KMS-11 (cell line): ENCODE results near the gene NDUFS3.
"Not testable (repeated sequence)": the region's sequence is repeated elsewhere in the genome, so short reads cannot be mapped to it uniquely, and the experiment has no call there.

Experiments
- H2AFZ ChIP-seq: fragments of 200-600 bp; sonication (generic); 2 replicates; pipeline ENCODE4 v1.6.1; 2016; ENCODE audit warnings: antibody characterized with exemption, mixed run types, low read depth
- H3K27ac ChIP-seq: fragments of 200-600 bp; sonication (generic); 2 replicates; pipeline ENCODE4 v1.6.1; 2016; ENCODE audit warnings: mild to moderate bottlenecking, mixed run types
- H3K27me3 ChIP-seq: fragments of 200-600 bp; sonication (generic); 2 replicates; pipeline ENCODE4 v1.6.1; 2017; ENCODE audit warnings: mild to moderate bottlenecking, low read depth, mixed run types, moderate library complexity; ENCODE audit not compliant: insufficient read depth
- H3K36me3 ChIP-seq: fragments of 200-600 bp; sonication (generic); 2 replicates; pipeline ENCODE4 v1.6.1; 2017; ENCODE audit warnings: mild to moderate bottlenecking, mixed run types; ENCODE audit not compliant: insufficient read depth
- H3K4me1 ChIP-seq: fragments of 200-600 bp; sonication (generic); 2 replicates; pipeline ENCODE4 v1.6.1; 2016; ENCODE audit warnings: mild to moderate bottlenecking, low read depth, mixed run types; ENCODE audit not compliant: poor library complexity, severe bottlenecking
- H3K4me2 ChIP-seq: fragments of 200-600 bp; sonication (generic); 2 replicates; pipeline ENCODE4 v1.7.0; 2016; ENCODE audit warnings: mild to moderate bottlenecking, mixed run types
- H3K4me3 ChIP-seq: fragments of 200-600 bp; sonication (generic); IDR thresholded peaks from 2 replicates; pipeline ENCODE4 v1.6.1; 2017; ENCODE audit warnings: low read depth, low read length, mixed read lengths; ENCODE audit not compliant: insufficient read depth
- H3K79me2 ChIP-seq: fragments of 200-600 bp; sonication (generic); 2 replicates; pipeline ENCODE4 v1.6.1; 2016; ENCODE audit warnings: low read depth, mixed run types; ENCODE audit not compliant: insufficient read depth
- H3K9ac ChIP-seq: fragments of 200-600 bp; sonication (generic); 2 replicates; pipeline ENCODE4 v1.6.1; 2016; ENCODE audit warnings: mild to moderate bottlenecking, mixed run types
- H4K20me1 ChIP-seq: fragments of 200-600 bp; sonication (generic); 2 replicates; pipeline ENCODE4 v1.6.1; 2016; ENCODE audit warnings: mild to moderate bottlenecking, mixed run types; ENCODE audit not compliant: insufficient read depth
- CTCF ChIP-seq: fragments of 200-600 bp; sonication (generic); conservative IDR thresholded peaks from 2 replicates; pipeline ENCODE4 v1.6.1; 2017; ENCODE audit warnings: low read depth, mild to moderate bottlenecking, antibody characterized with exemption, low read length, moderate library complexity, mixed read lengths

The NDUFS3 gene

GRCh38 chr11:47538741-47539565 lies 39.9 kb upstream of the NDUFS3 start:
- H3K4me1 ChIP-seq: peaks cover 38% of the 10 kb centered on the region
- no peak overlapping the region for H3K4me3 ChIP-seq
- H3K4me2 ChIP-seq: no peak overlapping the region
- H2AFZ ChIP-seq: no peak overlapping the region
- no peak for TF ChIP-seq CTCF
- H3K36me3 ChIP-seq: 0 out of 2 replicates have a peak, but pooled peaks cover 3% of the 10 kb centered on the region
- peaks cover 100% of the 10 kb centered on the region for H3K79me2 ChIP-seq
- H3K27me3 ChIP-seq: no peaks in the 10 kb centered on the region
- H4K20me1 ChIP-seq: peaks cover 51% of the 10 kb centered on the region
- H3K27ac ChIP-seq: no peak overlapping the region
- no peak overlapping the region for H3K9ac ChIP-seq

- H3K4me3 ChIP-seq: no peak overlapping the region
- no peak overlapping the region for H3K27ac ChIP-seq
- no peak overlapping the region for H3K4me2 ChIP-seq
- peaks cover 100% of the 10 kb centered on the region for H3K79me2 ChIP-seq
- TF ChIP-seq CTCF: no peak
- H3K36me3 ChIP-seq: 0 out of 2 replicates have a peak, but pooled peaks cover 3% of the 10 kb centered on the region
- no peak overlapping the region for H3K9ac ChIP-seq
- H3K27me3 ChIP-seq: no peaks in the 10 kb centered on the region
- no peak overlapping the region for H2AFZ ChIP-seq
- peaks cover 54% of the 10 kb centered on the region for H4K20me1 ChIP-seq
- peaks cover 36% of the 10 kb centered on the region for H3K4me1 ChIP-seq
Measured at GRCh38 chr11:47539681-47540039, 39.2 kb upstream of the NDUFS3 start.

GRCh38 chr11:47541070-47541469 lies 37.8 kb upstream of the NDUFS3 start:
- no peak overlapping the region for H3K9ac ChIP-seq
- H2AFZ ChIP-seq: no peak overlapping the region
- peaks cover 35% of the 10 kb centered on the region for H3K4me1 ChIP-seq
- H4K20me1 ChIP-seq: peaks cover 54% of the 10 kb centered on the region
- H3K4me2 ChIP-seq: no peak overlapping the region
- no peak overlapping the region for H3K27ac ChIP-seq
- H3K27me3 ChIP-seq: no peaks in the 10 kb centered on the region
- 0 out of 2 replicates have a peak, but pooled peaks cover under 1% of the 10 kb centered on the region for H3K36me3 ChIP-seq
- H3K4me3 ChIP-seq: no peak overlapping the region
- TF ChIP-seq CTCF: no peak
- H3K79me2 ChIP-seq: peaks cover 97% of the 10 kb centered on the region

GRCh38 chr11:47545298-47545697 lies 33.6 kb upstream of the NDUFS3 start:
- Histone ChIP-seq H3K4me3 (no peak overlapping the region), H4K20me1 (peaks cover 49% of the 10 kb centered on the region), H3K27me3 (no peaks in the 10 kb centered on the region), H3K27ac (no peak overlapping the region), H2AFZ (no peak overlapping the region), H3K36me3 (no peaks in the 10 kb centered on the region), H3K9ac (no peak overlapping the region), H3K4me2 (no peak overlapping the region), H3K79me2 (peaks cover 97% of the 10 kb centered on the region), H3K4me1 (peaks cover 46% of the 10 kb centered on the region)
- TF ChIP-seq CTCF: no peak

- not testable (repeated sequence) for H3K36me3 ChIP-seq, H3K4me2 ChIP-seq, H3K27me3 ChIP-seq, H3K4me3 ChIP-seq, H3K27ac ChIP-seq, H3K9ac ChIP-seq, H2AFZ ChIP-seq
- Histone ChIP-seq H3K79me2 (peaks cover 97% of the 10 kb centered on the region), H3K4me1 (peaks cover 53% of the 10 kb centered on the region), H4K20me1 (peaks cover 40% of the 10 kb centered on the region)
Measured at GRCh38 chr11:47546274-47546673, 32.6 kb upstream of the NDUFS3 start.
